PC-9 (cell line): ENCODE measurements around the gene MRPS34. TPM values are rescaled to one million over a fixed set of nuclear protein-coding genes. Genes with fewer than 3 reads are reported as not detected.

Experiments used
- BruUV-seq: library from RNA; stranded (reverse); fragments of 400-500 nt; replicated peaks from 2 replicates; lab custom pipeline; 2021; lab: Mats Ljungman, UMichigan
- CTCF ChIA-PET: fragments of 300-600 bp; sonication (Branson Sonifier 250); formaldehyde crosslinking; loops from one replicate; lab custom pipeline; 2022; ENCODE audit warnings: antibody characterized with exemption; lab: Charles Lee
- POLR2A ChIA-PET: fragments of 300-600 bp; sonication (Branson Sonifier 250); formaldehyde crosslinking; loops from one replicate; lab custom pipeline; 2022; ENCODE audit warnings: antibody characterized with exemption; ENCODE audit not compliant: unreplicated experiment; lab: Charles Lee
- DNase-seq, 2 experiments: peaks; one replicate each; pipeline versions ENCODE4 v3.0.0 to v3.0.0-alpha.2; 2015 to 2022; ENCODE audit warnings: mixed read lengths in 1 of 2
- H2AFZ ChIP-seq: fragments of 200-600 bp; sonication (generic); 2 replicates; pipeline ENCODE4 v1.8.1; 2017; ENCODE audit warnings: antibody characterized with exemption
- H3F3A ChIP-seq: fragments of 200-600 bp; sonication (generic); 2 replicates; pipeline ENCODE4 v1.8.1; 2017; ENCODE audit warnings: antibody characterized with exemption, mild to moderate bottlenecking, low read depth; ENCODE audit not compliant: insufficient read depth
- H3K27ac ChIP-seq: fragments of 200-600 bp; sonication (generic); 2 replicates; pipeline ENCODE4 v1.6.1; 2016; ENCODE audit warnings: mixed run types
- H3K27me3 ChIP-seq: fragments of 200-600 bp; sonication (generic); 2 replicates; pipeline ENCODE4 v1.6.1; 2016; ENCODE audit warnings: low read depth, mixed run types; ENCODE audit not compliant: insufficient read depth
- H3K36me3 ChIP-seq: fragments of 200-600 bp; sonication (generic); 2 replicates; pipeline ENCODE4 v1.6.1; 2016; ENCODE audit warnings: low read depth, mixed run types
- H3K4me1 ChIP-seq: fragments of 200-600 bp; sonication (generic); replicated peaks from 2 replicates; pipeline ENCODE4 v1.6.1; 2016; ENCODE audit warnings: mixed run types; ENCODE audit not compliant: insufficient read depth
- H3K4me2 ChIP-seq: fragments of 200-600 bp; sonication (generic); 2 replicates; pipeline ENCODE4 v1.6.1; 2017; ENCODE audit warnings: mixed run types
- H3K4me3 ChIP-seq: fragments of 200-600 bp; sonication (generic); 2 replicates; pipeline ENCODE4 v1.6.1; 2016; ENCODE audit warnings: mixed run types
- H3K79me2 ChIP-seq: fragments of 200-600 bp; sonication (generic); 2 replicates; pipeline ENCODE4 v1.6.1; 2017; ENCODE audit warnings: low read depth, mixed run types
- H3K9me2 ChIP-seq: fragments of 200-600 bp; sonication (generic); 2 replicates; pipeline ENCODE4 v1.8.1; 2017; ENCODE audit warnings: mild to moderate bottlenecking; ENCODE audit not compliant: insufficient read depth
- H3K9me3 ChIP-seq: fragments of 200-600 bp; sonication (generic); 2 replicates; pipeline ENCODE4 v1.8.1; 2016; ENCODE audit warnings: low read depth; ENCODE audit not compliant: insufficient read depth
- H4K20me1 ChIP-seq: fragments of 200-600 bp; sonication (generic); 2 replicates; pipeline ENCODE4 v1.8.1; 2017; ENCODE audit not compliant: insufficient read depth
- CTCF ChIP-seq: fragments of 200-600 bp; sonication (generic); conservative IDR thresholded peaks from 2 replicates; pipeline ENCODE4 v1.6.1; 2017; ENCODE audit warnings: mixed run types, antibody characterized with exemption, mild to moderate bottlenecking, moderate library complexity
- EZH2 ChIP-seq: fragments of 200-600 bp; sonication (generic); IDR thresholded peaks from 2 replicates; pipeline ENCODE4 v1.8.0; 2017; ENCODE audit warnings: antibody characterized with exemption, low read depth
- intact Hi-C: fragments of 100-400 bp; cut with micrococcal nuclease; formaldehyde crosslinking; loops from one replicate; pipeline ENCODE4 v1.10.0; 2022; ENCODE audit not compliant: unreplicated experiment
- total RNA-seq: library from RNA; stranded (reverse); gene quantifications from 2 replicates; pipeline ENCODE4 v1.2.3, GENCODE V29; 2021

The MRPS34 gene
- total RNA-seq, 1 experiment from 2014 or later, result 201 TPM

DNA sequence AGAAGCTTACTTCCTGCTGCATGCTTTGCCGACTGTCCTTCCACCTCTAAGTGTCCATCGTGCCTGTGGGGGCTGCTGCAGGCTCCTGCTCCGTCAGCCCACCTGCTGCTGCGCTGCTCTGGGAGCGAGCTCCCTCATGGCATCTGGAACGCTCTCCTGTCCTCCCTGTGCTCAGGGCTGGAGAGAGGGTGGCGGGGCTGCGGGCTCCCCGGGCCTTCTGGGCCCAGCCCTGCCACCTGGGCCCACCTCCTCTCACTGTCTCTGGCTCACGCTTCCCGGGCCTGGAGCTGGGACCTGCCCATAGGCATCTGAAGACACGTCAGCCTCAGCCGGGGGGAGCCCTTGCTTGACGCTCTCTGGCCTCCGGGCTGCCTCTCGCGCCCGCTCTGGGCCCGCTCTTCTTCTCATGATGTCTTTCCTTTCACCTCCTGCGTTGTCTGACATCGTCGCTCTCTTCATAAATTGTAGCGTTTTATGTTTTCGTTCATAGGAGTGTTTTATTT lies 28.5 kb downstream of the MRPS34 start:
- Histone ChIP-seq H4K20me1 (no peaks in the 10 kb centered on the region), H3K4me1 (peaks cover 49% of the 10 kb centered on the region), H3K9me2 (no peaks in the 10 kb centered on the region), H3K9me3 (no peaks in the 10 kb centered on the region), H3K4me2 (peak overlapping the region; percentile 88), H3K79me2 (0 out of 2 replicates have a peak, but pooled peaks cover 8% of the 10 kb centered on the region), H3K36me3 (no peaks in the 10 kb centered on the region; the same call in 1 of the 2 replicates), H2AFZ (no peak overlapping the region), H3K27ac (peak overlapping the region; percentile 100), H3K4me3 (no peak overlapping the region), H3K27me3 (no peaks in the 10 kb centered on the region), H3F3A (peaks cover 44% of the 10 kb centered on the region)
- no TSS peak for BruUV-seq
- ChIA-PET CTCF (interaction anchor here (0.5 to 1.1 kb wide), 4 partner anchors 27 to 398 kb away, joined by 3 to 7 read pairs (median 4); partner anchors contain the start of gene MAPK8IP3), POLR2A (interaction anchor here (0.6 to 0.9 kb wide), 7 partner anchors 21 to 447 kb away, joined by 3 to 6 read pairs (median 3); no protein-coding TSS in a partner anchor)
- TF ChIP-seq CTCF, result no peak
- no peak for TF ChIP-seq EZH2
- intact Hi-C loops, result no loop called here
- DNase-seq, result no peak

DNA sequence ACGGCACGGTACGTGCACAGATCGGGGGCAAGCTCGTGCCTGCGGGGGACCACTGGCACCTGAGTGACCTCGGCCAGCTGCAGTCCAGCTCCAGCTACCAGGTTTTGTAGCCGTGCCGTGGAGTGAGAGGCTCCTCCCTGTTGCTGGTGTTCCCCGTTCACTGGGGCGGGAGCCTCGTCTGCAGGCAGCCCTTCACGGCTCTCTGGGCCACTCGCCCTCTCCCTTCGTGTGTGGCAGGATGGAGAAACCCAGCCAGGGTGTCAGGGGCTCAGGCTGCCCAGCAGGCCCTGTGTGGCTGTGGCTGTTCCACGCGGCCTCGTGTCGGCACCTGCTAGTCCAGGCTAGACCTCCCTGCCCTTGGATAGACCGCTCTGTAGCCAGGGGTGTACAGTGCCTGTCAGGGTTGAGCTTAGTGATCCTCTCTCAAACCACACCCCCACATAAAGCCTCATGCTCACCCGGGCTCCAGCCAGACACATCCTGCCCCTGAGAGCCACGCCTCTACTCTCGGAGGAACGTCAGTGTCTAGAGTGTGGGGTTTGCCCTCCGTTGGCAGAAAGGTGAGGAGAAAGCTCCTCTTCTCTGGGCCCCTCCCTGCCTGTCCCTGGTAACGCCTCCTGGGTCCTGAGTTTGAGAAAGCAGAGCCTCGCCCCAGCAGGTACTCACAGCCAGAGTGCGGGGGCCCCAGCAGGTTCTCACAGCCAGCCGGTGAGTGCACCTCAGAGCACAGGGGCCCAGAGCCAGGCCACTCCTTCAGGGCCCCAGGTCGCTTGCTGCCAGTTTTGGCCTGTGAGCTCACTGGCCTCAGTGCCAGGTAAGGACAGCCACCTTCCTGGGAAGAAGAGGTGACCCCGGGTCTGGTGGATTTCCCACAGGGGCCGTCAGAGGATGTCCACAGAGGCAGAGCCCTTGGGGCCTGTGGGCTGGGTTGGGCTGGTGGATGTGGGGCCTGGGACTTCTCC lies 29.3 kb downstream of the MRPS34 start:
- no peaks in the 10 kb centered on the region; the same call in 1 of the 2 replicates for H3K36me3 ChIP-seq
- CTCF ChIA-PET, result interaction anchor here (0.5 to 1.1 kb wide), 6 partner anchors 11 to 398 kb away, joined by 3 to 7 read pairs (median 4); partner anchors contain the start of genes JPT2 and MAPK8IP3

More for the DNA sequence above, 29.3 kb downstream of the MRPS34 start:
- Histone ChIP-seq H3K9me2 (no peaks in the 10 kb centered on the region), H2AFZ (no peak overlapping the region), H3K79me2 (0 out of 2 replicates have a peak, but pooled peaks cover 5% of the 10 kb centered on the region), H3K9me3 (no peaks in the 10 kb centered on the region), H3K27ac (peak overlapping the region; percentile 100), H3K4me3 (no peak overlapping the region), H3K27me3 (no peaks in the 10 kb centered on the region), H4K20me1 (no peaks in the 10 kb centered on the region), H3F3A (peaks cover 51% of the 10 kb centered on the region), H3K4me2 (peak overlapping the region; percentile 88), H3K4me1 (peaks cover 49% of the 10 kb centered on the region)
- BruUV-seq, result no TSS peak
- POLR2A ChIA-PET, result interaction anchor here (0.6 to 0.9 kb wide), 9 partner anchors 20 to 446 kb away, joined by 3 to 6 read pairs (median 4); partner anchors contain the start of gene MAPK8IP3
- intact Hi-C loops, result no loop called here
- DNase-seq, result peak in 1 of 2 experiments; percentile 86
- TF ChIP-seq CTCF, result no peak
- no peak for TF ChIP-seq EZH2
